Measurements from ENCODE around the gene ARL10. TPM values are rescaled to one million over a fixed set of nuclear protein-coding genes. Genes with fewer than 3 reads are reported as not detected.

Gene ARL10
- polyA plus RNA-seq, 1 of the 3 experiments (the other 2 are of a cell fraction) = 4.6 TPM

DNA sequence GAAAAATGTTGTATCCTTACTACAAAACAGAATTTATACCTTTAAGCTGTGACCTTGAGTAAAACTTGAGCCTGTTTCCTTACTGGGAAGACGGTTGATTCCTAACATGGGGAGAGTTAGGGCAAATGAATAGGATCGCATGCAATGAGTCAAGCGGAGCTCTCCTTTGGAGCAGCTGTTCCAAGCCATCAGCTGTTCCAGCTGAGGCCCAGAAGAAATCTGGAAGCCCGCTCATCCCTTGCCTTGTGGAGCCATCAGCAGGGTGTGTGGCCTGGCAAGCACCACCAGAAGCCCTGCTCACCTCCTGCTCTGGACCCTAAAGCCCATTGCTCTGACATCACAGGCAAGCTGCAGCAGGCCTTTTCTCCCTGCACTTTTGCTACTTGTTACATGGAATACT, 11.8 kb upstream of the ARL10 start:
- H3K27me3 ChIP-seq (ENCODE audit: insufficient read depth) = no peaks in the 10 kb centered on the region
- DNase-seq = no peak
- CTCF ChIA-PET = no interaction called here
- peaks cover 3% of the 10 kb centered on the region for H3F3A ChIP-seq (replicated peaks; ENCODE audit: insufficient read depth)
- TF ChIP-seq EP300 (IDR thresholded peaks at IDR 0.05; ENCODE audit: borderline replicate concordance in 1 of 2, low read depth in 1 of 2, low read length in 1 of 2) (no peak), SMC3 (IDR thresholded peaks at IDR 0.05; ENCODE audit: low read depth, low read length) (no peak), FOSL2 (IDR thresholded peaks at IDR 0.05; ENCODE audit: borderline replicate concordance, low read depth) (no peak), MEF2A (IDR thresholded peaks at IDR 0.05; ENCODE audit: borderline replicate concordance, low read depth) (no peak), MXI1 (IDR thresholded peaks at IDR 0.05; ENCODE audit: low read depth, low read length) (no peak), TCF12 (IDR thresholded peaks at IDR 0.05) (no peak), TEAD4 (IDR thresholded peaks at IDR 0.05; ENCODE audit: borderline replicate concordance, insufficient read depth) (no peak), NFIC (IDR thresholded peaks at IDR 0.05; ENCODE audit: borderline replicate concordance) (no peak), USF1 (IDR thresholded peaks at IDR 0.05; ENCODE audit: borderline replicate concordance, low read depth) (no peak), FOXJ3 (CRISPR knock-in tag; IDR thresholded peaks at IDR 0.05) (no peak), RFX5 (IDR thresholded peaks at IDR 0.05; ENCODE audit: low read length) (no peak), TAF1 (IDR thresholded peaks at IDR 0.05; ENCODE audit: borderline replicate concordance, low read depth, low read length) (no peak), ELF1 (IDR thresholded peaks at IDR 0.05) (no peak), GATA2 (CRISPR knock-in tag; IDR thresholded peaks at IDR 0.05) (no peak), RXRA (IDR thresholded peaks at IDR 0.05; ENCODE audit: borderline replicate concordance, low read depth) (no peak), SIN3A (IDR thresholded peaks at IDR 0.05; ENCODE audit: borderline replicate concordance, low read depth, low read length) (no peak), POLR2AphosphoS5 (IDR thresholded peaks at IDR 0.05; ENCODE audit: low read depth, low read length) (no peak)
- TF ChIP-seq, protein P1, sequence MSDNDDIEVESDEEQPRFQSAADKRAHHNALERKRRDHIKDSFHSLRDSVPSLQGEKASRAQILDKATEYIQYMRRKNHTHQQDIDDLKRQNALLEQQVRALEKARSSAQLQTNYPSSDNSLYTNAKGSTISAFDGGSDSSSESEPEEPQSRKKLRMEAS (IDR thresholded peaks at IDR 0.05; ENCODE audit: low read depth) = no peak
- POLR2A ChIA-PET = no interaction called here
- 100% methylated on average over 4 of the region's 4 CpGs for WGBS (ENCODE audit: low lambda C conversion rate)
- no peak overlapping the region for H2AFZ ChIP-seq (ENCODE audit: low read depth)
- peaks cover 88% of the 10 kb centered on the region for H3K79me2 ChIP-seq (ENCODE audit: insufficient read depth)
- H3K9ac ChIP-seq = no peak overlapping the region
- no peak overlapping the region for H3K27ac ChIP-seq (ENCODE audit: low read depth in 2 of 2, low read length in 1 of 2)
- H4K20me1 ChIP-seq (ENCODE audit: insufficient read depth) = peaks cover 53% of the 10 kb centered on the region
- peaks cover 0 to 7% of the 10 kb centered on the region in 2 experiments; a peak in 1 of 4 replicates for H3K4me1 ChIP-seq (ENCODE audit: control insufficient read depth in 1 of 2, insufficient read depth in 2 of 2, low read depth in 1 of 2, low read length in 1 of 2)
- no peak overlapping the region for H3K4me3 ChIP-seq (ENCODE audit: low read depth in 2 of 2, low read length in 1 of 2)
- no peak overlapping the region for H3K4me2 ChIP-seq
- peaks cover 55 to 77% of the 10 kb centered on the region in 2 experiments for H3K36me3 ChIP-seq (replicated peaks in 1 of 2; ENCODE audit: control insufficient read depth in 1 of 2, insufficient read depth in 2 of 2, low read length in 1 of 2)
- no peaks in the 10 kb centered on the region for H3K9me2 ChIP-seq
- no peaks in the 10 kb centered on the region for H3K9me3 ChIP-seq

- no peaks in the 10 kb centered on the region for H3K9me2 ChIP-seq
- no peak overlapping the region for H3K4me3 ChIP-seq (ENCODE audit: low read depth in 2 of 2, low read length in 1 of 2)
- no peak overlapping the region for H2AFZ ChIP-seq (ENCODE audit: low read depth)
- H3K9ac ChIP-seq = no peak overlapping the region
- ChIA-PET CTCF (interaction anchor here (0.7 to 1.3 kb wide), 3 partner anchors 12 to 626 kb away, joined by 3 to 5 read pairs (median 4); partner anchors contain the start of gene FAF2), POLR2A (no interaction called here)
- H3F3A ChIP-seq (replicated peaks; ENCODE audit: insufficient read depth) = peaks cover 3% of the 10 kb centered on the region
- peaks cover 0 to 10% of the 10 kb centered on the region in 2 experiments; a peak in 1 of 4 replicates for H3K4me1 ChIP-seq (ENCODE audit: control insufficient read depth in 1 of 2, insufficient read depth in 2 of 2, low read depth in 1 of 2, low read length in 1 of 2)
- H3K79me2 ChIP-seq (ENCODE audit: insufficient read depth) = peaks cover 100% of the 10 kb centered on the region
- DNase-seq = no peak
- H3K36me3 ChIP-seq (replicated peaks in 1 of 2; ENCODE audit: control insufficient read depth in 1 of 2, insufficient read depth in 2 of 2, low read length in 1 of 2) = peaks cover 38 to 66% of the 10 kb centered on the region in 2 experiments
- whole genome bisulfite sequencing (ENCODE audit: low lambda C conversion rate) = 98% methylated on average over 16 of the region's 16 CpGs
- TF ChIP-seq JUND (IDR thresholded peaks at IDR 0.05) (no peak), RAD21 (IDR thresholded peaks at IDR 0.05; ENCODE audit: low read length) (no peak), TAF1 (IDR thresholded peaks at IDR 0.05; ENCODE audit: borderline replicate concordance, low read depth, low read length) (no peak), CTCF (IDR thresholded peaks at IDR 0.05) (peak; percentile 10; the same call in 1 of the 2 replicates), REST (IDR thresholded peaks at IDR 0.05; ENCODE audit: low read depth, low read length) (no peak)
- no peaks in the 10 kb centered on the region for H3K9me3 ChIP-seq
- H3K27ac ChIP-seq (ENCODE audit: low read depth in 2 of 2, low read length in 1 of 2) = no peak overlapping the region
- H3K4me2 ChIP-seq = no peak overlapping the region
- peaks cover 66% of the 10 kb centered on the region for H4K20me1 ChIP-seq (ENCODE audit: insufficient read depth)
- H3K27me3 ChIP-seq (ENCODE audit: insufficient read depth) = no peaks in the 10 kb centered on the region
These were observed 9.7 kb upstream of the ARL10 start for GRCh38 chr5:176355400-176356178.

All from SK-N-SH (cell line).